Globus pallidus (tissue), 1 donor: ENCODE measurements around the gene IFT122.

ENCODE experiments used
- DNase-seq: peaks from one replicate; pipeline ENCODE4 v3.0.0-alpha.2; 2015; ENCODE audit warnings: low spot score

IFT122 gene

GRCh38 chr3:129518038-129518561, 78.1 kb downstream of the IFT122 start:
- DNase-seq, result no peak

DNA sequence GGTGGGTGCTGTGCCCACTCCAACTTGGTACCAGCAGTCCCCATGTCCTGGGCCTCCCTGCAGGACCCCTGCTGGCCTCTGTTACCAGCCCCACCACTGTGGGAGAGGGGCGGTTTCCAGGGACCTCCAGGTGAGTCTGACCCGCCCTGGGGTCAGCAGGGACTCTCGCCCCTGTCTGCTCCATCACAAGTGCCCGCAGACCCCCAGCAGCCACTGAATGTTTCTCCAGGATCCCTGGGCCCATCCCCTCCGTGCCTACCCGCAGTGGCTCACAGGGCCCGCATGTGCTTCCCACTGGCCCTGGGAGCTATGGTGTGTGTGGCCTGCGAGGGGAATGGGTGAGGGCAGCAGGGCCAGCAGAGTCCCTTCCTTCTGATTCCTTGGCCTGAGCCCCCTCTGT, 78.6 kb downstream of the IFT122 start:
- no peak for DNase-seq

DNA sequence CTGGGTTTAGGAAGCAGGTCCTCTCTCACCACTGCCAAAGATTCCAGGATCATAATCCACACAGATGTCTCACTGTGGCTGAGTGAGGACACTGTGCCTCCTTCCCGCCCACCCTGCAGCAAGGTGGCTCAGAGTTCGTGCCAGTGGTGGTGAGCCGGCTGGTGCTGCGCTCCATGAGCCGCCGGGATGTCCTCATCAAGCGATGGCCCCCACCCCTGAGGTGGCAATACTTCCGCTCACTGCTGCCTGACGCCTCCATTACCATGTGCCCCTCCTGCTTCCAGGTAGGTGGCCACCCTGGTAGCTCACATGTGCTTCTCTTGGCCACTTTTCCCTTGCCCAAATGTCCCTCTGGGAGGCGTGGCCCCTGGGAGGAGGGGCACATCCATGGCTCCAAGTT, 79.4 kb downstream of the IFT122 start:
- DNase-seq, result no peak

- DNase-seq, result no peak
These were observed 80.1 kb downstream of the IFT122 start for GRCh38 chr3:129519896-129520715.

- no peak for DNase-seq
These were observed 80.9 kb downstream of the IFT122 start for GRCh38 chr3:129520960-129521359.

DNA sequence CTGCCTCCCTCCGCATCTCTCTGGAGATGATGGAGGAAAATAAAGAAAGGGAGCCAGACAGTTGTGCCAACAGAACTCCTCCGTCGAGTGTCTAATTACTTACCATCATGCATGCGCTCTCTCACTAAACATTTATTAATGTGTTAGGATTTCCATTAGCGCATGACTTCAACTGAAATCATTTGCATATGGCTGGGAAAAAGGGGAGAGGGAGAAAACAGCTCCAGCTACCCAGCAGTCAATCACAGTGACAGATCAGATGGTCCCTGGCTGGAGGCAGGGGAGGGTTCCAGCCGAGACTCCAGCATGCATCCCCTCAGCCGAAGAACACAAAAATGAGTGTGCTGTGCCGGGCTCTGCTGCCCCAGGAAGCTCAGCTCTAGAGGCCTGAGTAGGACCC, 81.6 kb downstream of the IFT122 start:
- no peak for DNase-seq

GRCh38 chr3:129522953-129523352, 82.9 kb downstream of the IFT122 start:
- DNase-seq, result no peak

- no peak for DNase-seq
These were observed 84.1 kb downstream of the IFT122 start for GRCh38 chr3:129524081-129524480.

DNA sequence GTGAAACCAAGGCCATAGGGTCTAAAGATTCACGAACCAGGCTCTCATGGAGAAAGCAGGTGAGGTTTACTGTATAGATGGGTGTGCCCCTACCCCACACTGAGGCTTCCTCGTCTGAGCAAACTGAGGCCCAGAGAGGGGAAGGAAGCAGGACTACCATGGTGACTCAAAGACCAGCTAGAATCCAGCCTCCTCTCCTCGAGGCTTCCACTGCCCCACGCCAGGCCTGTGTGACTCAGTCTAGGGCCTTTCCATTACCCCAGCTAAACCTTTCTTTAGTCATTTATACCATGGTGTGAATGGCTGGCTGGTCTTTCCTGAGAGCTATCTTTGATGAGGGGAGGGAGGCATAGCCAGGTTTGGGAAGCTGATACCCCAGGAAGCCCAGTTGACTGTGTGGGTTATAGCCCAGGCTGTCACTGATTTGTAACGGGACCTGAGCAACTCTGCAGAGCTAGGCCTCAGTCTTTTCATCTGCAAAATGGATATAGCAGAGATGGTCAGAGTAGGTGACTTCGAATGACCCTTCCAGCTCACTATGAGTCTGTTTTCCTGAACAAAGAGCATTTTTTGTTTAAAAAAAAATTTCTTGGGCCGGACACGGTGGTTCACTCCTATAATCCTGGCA, 85.4 kb downstream of the IFT122 start:
- DNase-seq, result no peak

DNA sequence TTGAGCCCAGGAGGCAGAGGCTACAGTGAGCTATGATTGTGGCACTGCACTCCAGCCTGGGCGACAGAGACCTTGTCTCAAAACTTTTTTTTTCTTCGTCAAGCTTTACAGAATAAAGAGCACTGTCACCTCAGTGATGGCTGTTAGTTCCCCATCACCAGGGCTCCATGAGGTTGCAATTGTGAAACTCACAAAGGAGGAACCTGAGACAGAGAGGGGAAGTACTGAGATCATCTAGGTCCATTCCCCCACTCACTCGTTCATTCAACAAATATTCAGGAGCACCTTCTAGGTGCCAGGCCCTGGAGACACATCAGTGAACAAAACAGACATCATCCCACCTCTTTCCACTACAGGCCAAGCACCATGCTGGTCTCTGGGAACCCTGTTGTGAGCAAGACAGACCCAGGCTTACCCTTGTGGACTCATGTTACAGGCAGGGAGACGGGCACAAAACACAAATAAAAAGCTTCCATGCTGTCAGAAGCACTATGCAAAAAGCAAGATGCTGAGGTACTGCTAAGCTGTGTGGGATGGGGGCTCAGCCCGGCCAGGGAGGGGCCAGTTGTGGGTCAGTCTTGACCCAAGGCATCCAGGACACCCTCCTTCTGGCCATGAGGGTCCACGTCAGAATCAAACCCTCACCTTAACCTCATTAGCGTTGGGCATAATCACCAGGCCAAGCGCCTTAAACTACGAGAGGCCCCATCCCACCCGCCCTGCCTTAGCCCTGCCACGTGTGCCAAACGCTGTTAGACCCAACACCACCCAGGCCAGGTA, 86.3 kb downstream of the IFT122 start:
- peak; percentile 26 for DNase-seq

- DNase-seq, result no peak
These were observed 87.2 kb downstream of the IFT122 start for GRCh38 chr3:129527262-129527661.

GRCh38 chr3:129528589-129529100, 88.6 kb downstream of the IFT122 start, which contains the start of gene RHO:
Gene RHO, plus strand, starts transcription at chr3:129528639. Its CDS starts 95 bp downstream, at chr3:129528734.
- no peak for DNase-seq

- DNase-seq, result no peak
These were observed 89.6 kb downstream of the IFT122 start for GRCh38 chr3:129529436-129530210.

DNA sequence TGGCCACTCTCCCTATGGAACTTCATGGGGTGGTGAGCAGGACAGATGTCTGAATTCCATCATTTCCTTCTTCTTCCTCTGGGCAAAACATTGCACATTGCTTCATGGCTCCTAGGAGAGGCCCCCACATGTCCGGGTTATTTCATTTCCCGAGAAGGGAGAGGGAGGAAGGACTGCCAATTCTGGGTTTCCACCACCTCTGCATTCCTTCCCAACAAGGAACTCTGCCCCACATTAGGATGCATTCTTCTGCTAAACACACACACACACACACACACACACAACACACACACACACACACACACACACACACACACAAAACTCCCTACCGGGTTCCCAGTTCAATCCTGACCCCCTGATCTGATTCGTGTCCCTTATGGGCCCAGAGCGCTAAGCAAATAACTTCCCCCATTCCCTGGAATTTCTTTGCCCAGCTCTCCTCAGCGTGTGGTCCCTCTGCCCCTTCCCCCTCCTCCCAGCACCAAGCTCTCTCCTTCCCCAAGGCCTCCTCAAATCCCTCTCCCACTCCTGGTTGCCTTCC, 90.3 kb downstream of the IFT122 start:
- DNase-seq, result no peak

DNA sequence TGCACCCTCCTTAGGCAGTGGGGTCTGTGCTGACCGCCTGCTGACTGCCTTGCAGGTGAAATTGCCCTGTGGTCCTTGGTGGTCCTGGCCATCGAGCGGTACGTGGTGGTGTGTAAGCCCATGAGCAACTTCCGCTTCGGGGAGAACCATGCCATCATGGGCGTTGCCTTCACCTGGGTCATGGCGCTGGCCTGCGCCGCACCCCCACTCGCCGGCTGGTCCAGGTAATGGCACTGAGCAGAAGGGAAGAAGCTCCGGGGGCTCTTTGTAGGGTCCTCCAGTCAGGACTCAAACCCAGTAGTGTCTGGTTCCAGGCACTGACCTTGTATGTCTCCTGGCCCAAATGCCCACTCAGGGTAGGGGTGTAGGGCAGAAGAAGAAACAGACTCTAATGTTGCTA, 90.8 kb downstream of the IFT122 start:
- DNase-seq, result no peak

GRCh38 chr3:129531699-129532098, 91.7 kb downstream of the IFT122 start:
- DNase-seq, result no peak

DNA sequence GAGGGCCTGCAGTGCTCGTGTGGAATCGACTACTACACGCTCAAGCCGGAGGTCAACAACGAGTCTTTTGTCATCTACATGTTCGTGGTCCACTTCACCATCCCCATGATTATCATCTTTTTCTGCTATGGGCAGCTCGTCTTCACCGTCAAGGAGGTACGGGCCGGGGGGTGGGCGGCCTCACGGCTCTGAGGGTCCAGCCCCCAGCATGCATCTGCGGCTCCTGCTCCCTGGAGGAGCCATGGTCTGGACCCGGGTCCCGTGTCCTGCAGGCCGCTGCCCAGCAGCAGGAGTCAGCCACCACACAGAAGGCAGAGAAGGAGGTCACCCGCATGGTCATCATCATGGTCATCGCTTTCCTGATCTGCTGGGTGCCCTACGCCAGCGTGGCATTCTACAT, 92.2 kb downstream of the IFT122 start:
- no peak for DNase-seq

GRCh38 chr3:129533406-129533805, 93.4 kb downstream of the IFT122 start:
- no peak for DNase-seq

DNA sequence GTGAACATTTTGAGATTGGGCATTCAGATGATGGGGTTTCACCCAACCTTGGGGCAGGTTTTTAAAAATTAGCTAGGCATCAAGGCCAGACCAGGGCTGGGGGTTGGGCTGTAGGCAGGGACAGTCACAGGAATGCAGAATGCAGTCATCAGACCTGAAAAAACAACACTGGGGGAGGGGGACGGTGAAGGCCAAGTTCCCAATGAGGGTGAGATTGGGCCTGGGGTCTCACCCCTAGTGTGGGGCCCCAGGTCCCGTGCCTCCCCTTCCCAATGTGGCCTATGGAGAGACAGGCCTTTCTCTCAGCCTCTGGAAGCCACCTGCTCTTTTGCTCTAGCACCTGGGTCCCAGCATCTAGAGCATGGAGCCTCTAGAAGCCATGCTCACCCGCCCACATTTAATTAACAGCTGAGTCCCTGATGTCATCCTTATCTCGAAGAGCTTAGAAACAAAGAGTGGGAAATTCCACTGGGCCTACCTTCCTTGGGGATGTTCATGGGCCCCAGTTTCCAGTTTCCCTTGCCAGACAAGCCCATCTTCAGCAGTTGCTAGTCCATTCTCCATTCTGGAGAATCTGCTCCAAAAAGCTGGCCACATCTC, 94.5 kb downstream of the IFT122 start:
- no peak for DNase-seq

DNA sequence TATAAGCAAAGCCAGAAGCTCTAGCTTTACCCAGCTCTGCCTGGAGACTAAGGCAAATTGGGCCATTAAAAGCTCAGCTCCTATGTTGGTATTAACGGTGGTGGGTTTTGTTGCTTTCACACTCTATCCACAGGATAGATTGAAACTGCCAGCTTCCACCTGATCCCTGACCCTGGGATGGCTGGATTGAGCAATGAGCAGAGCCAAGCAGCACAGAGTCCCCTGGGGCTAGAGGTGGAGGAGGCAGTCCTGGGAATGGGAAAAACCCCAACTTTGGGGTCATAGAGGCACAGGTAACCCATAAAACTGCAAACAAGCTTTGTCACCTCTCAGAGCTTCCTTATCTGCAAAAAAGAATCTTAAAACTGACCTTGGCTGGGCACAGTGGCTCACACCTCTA, 95.1 kb downstream of the IFT122 start:
- no peak for DNase-seq

- DNase-seq, result no peak
These were observed 96.3 kb downstream of the IFT122 start for GRCh38 chr3:129536374-129536667.
